GM15510 (cell line): Measurements from ENCODE around the gene SERPINA5.

Experiments used
- POLR2A ChIP-seq: IDR thresholded peaks from 3 replicates; pipeline ENCODE4 v1.6.1; 2011; ENCODE audit warnings: borderline replicate concordance; ENCODE audit not compliant: insufficient read length; ENCODE audit errors: extremely low read depth

Gene SERPINA5

GRCh38 chr14:94598816-94599655 is 17.8 kb downstream of the SERPINA5 start:
- TF ChIP-seq POLR2A: no peak

- no peak for TF ChIP-seq POLR2A
These were observed 18.4 kb downstream of the SERPINA5 start for GRCh38 chr14:94599656-94600004.

GRCh38 chr14:94600148-94600545 is 18.9 kb downstream of the SERPINA5 start:
- TF ChIP-seq POLR2A: no peak

- TF ChIP-seq POLR2A: no peak
These were observed 20.7 kb downstream of the SERPINA5 start for GRCh38 chr14:94601884-94602391.

- no peak for TF ChIP-seq POLR2A
These were observed 21.5 kb downstream of the SERPINA5 start for GRCh38 chr14:94602722-94603121.

GRCh38 chr14:94605361-94605760 is 24.1 kb downstream of the SERPINA5 start:
- TF ChIP-seq POLR2A: no peak

- TF ChIP-seq POLR2A: no peak
These were observed 30.0 kb downstream of the SERPINA5 start for GRCh38 chr14:94611179-94611578.

- no peak for TF ChIP-seq POLR2A
These were observed 30.9 kb downstream of the SERPINA5 start, which contains the start of gene SERPINA3 for GRCh38 chr14:94612174-94612573. Gene SERPINA3 (plus strand): TSS chr14:94612391. CDS start chr14:94614442, 2,051 bp downstream.

GRCh38 chr14:94612580-94613554 is 31.6 kb downstream of the SERPINA5 start:
- no peak for TF ChIP-seq POLR2A

GRCh38 chr14:94613720-94614644 is 32.8 kb downstream of the SERPINA5 start:
- TF ChIP-seq POLR2A: no peak

GRCh38 chr14:94614802-94615201 is 33.6 kb downstream of the SERPINA5 start:
- no peak for TF ChIP-seq POLR2A

- no peak for TF ChIP-seq POLR2A
These were observed 34.0 kb downstream of the SERPINA5 start for GRCh38 chr14:94615254-94615653.

- TF ChIP-seq POLR2A: no peak
These were observed 34.8 kb downstream of the SERPINA5 start for GRCh38 chr14:94615823-94616570.
